ENCODE data around the gene RAI14. TPM values are rescaled to one million over a fixed set of nuclear protein-coding genes. Genes with fewer than 3 reads are reported as not detected.

RAI14 gene
- total and polyA plus RNA-seq, 2 donors (not counting 3 experiments of a cell fraction or from before 2014, with no cell fraction given) = 114 to 369 TPM

GRCh38 chr5:34684281-34684979 lies 28.3 kb downstream of the RAI14 start:
- peaks cover 95% of the 10 kb centered on the region for H3K79me2 ChIP-seq (ENCODE audit: control insufficient read depth, insufficient read depth, low read length)
- dilution Hi-C loops (cut with MboI; ENCODE audit: extremely low pct_ligation_motif_present, low sequenced_read_pairs) (no loop called here), intact Hi-C loops (cut with micrococcal nuclease) (loop anchor here (1.0 kb wide), 1 partner anchor 98 kb away; no protein-coding TSS in a partner anchor)
- H3K27ac ChIP-seq (ENCODE audit: insufficient read depth, low read depth, low read length) = peak overlapping the region; percentile 80
- no peak overlapping the region for H3K4me2 ChIP-seq (ENCODE audit: insufficient read depth, low read length)
- DNase-seq (ENCODE audit: low read depth, low spot score) (peak; percentile 79), FAIRE-seq (peak; percentile 54)
- H3K4me3 ChIP-seq (replicated peaks in 1 of 3; ENCODE audit: insufficient read depth in 1 of 3, low read depth in 1 of 3, low read length in 3 of 3) = no peak overlapping the region
- ChIA-PET POLR2A (no interaction called here), CTCF (interaction anchor here (1.1 kb wide), 1 partner anchor 14 kb away, joined by 3 read pairs; no protein-coding TSS in a partner anchor)
- peaks cover 8 to 28% of the 10 kb centered on the region in 2 experiments for H3K36me3 ChIP-seq (ENCODE audit: control insufficient read depth in 2 of 2, extremely low read depth in 1 of 2, insufficient read depth in 2 of 2, low read length in 2 of 2)
- H3K9me3 ChIP-seq (replicated peaks; ENCODE audit: control insufficient read depth, insufficient read depth, low read length) = no peaks in the 10 kb centered on the region
- no peaks in the 10 kb centered on the region for H3K27me3 ChIP-seq (ENCODE audit: control insufficient read depth in 2 of 2, insufficient read depth in 2 of 2, low read length in 2 of 2)
- no peaks in the 10 kb centered on the region for H3K9me1 ChIP-seq (replicated peaks; ENCODE audit: control insufficient read depth, extremely low read depth, insufficient read depth, low read length)
- peak in 1 of 2 donors; percentile 20 for TF ChIP-seq CTCF (IDR thresholded peaks at IDR 0.05; ENCODE audit: extremely low read depth in 1 of 2, insufficient read depth in 1 of 2, low read depth in 1 of 2, low read length in 2 of 2)
- TF ChIP-seq, protein P1, sequence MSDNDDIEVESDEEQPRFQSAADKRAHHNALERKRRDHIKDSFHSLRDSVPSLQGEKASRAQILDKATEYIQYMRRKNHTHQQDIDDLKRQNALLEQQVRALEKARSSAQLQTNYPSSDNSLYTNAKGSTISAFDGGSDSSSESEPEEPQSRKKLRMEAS (IDR thresholded peaks at IDR 0.05; ENCODE audit: insufficient read depth, insufficient read length) = no peak
- H4K20me1 ChIP-seq (replicated peaks; ENCODE audit: control insufficient read depth, extremely low read depth, insufficient read depth, low read length) = no peaks in the 10 kb centered on the region
- no TSS peak for BruUV-seq (replicated peaks)
- H3K4me1 ChIP-seq (ENCODE audit: control insufficient read depth, extremely low read depth, insufficient read depth, low read length) = peaks cover 74% of the 10 kb centered on the region
- no peak overlapping the region for H2AFZ ChIP-seq (ENCODE audit: low read depth, low read length)
- peak overlapping the region; percentile 49 for H3K9ac ChIP-seq (replicated peaks; ENCODE audit: extremely low read depth, insufficient read depth, low read length)

DNA sequence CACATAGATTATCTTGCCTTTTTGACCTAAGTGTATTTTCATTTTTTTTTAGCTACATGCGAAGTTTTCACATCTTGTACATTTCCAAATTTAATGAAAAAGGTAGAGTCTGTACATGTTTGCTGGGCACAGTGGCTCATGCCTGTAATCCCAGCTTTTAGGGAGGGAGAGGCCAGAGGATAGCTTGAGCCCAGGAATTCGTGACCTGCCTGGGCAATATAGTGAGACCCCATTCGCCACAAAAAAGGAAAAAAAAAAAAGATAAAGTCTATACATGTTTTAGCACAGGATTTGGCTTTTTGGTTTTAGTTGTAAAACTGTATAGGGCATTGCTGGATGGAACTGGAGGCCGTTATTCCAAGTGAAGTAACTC lies 28.8 kb downstream of the RAI14 start:
- Histone ChIP-seq H3K27ac (ENCODE audit: insufficient read depth, low read depth, low read length) (peak overlapping the region; percentile 80), H3K9ac (replicated peaks; ENCODE audit: extremely low read depth, insufficient read depth, low read length) (peak overlapping the region; percentile 28), H3K4me1 (ENCODE audit: control insufficient read depth, extremely low read depth, insufficient read depth, low read length) (peaks cover 72% of the 10 kb centered on the region), H3K9me1 (replicated peaks; ENCODE audit: control insufficient read depth, extremely low read depth, insufficient read depth, low read length) (no peaks in the 10 kb centered on the region), H3K79me2 (ENCODE audit: control insufficient read depth, insufficient read depth, low read length) (peaks cover 95% of the 10 kb centered on the region), H3K4me2 (ENCODE audit: insufficient read depth, low read length) (no peak overlapping the region), H3K27me3 (ENCODE audit: control insufficient read depth in 2 of 2, insufficient read depth in 2 of 2, low read length in 2 of 2) (no peaks in the 10 kb centered on the region), H3K4me3 (replicated peaks in 1 of 3; ENCODE audit: insufficient read depth in 1 of 3, low read depth in 1 of 3, low read length in 3 of 3) (no peak overlapping the region), H3K36me3 (ENCODE audit: control insufficient read depth in 2 of 2, extremely low read depth in 1 of 2, insufficient read depth in 2 of 2, low read length in 2 of 2) (peaks cover 8 to 29% of the 10 kb centered on the region in 2 experiments), H4K20me1 (replicated peaks; ENCODE audit: control insufficient read depth, extremely low read depth, insufficient read depth, low read length) (no peaks in the 10 kb centered on the region), H2AFZ (ENCODE audit: low read depth, low read length) (no peak overlapping the region), H3K9me3 (replicated peaks; ENCODE audit: control insufficient read depth, insufficient read depth, low read length) (no peaks in the 10 kb centered on the region)
- ChIA-PET POLR2A (no interaction called here), CTCF (interaction anchor here (0.9 to 2.7 kb wide), 3 partner anchors 15 to 34 kb away, joined by 3 to 18 read pairs (median 3); no protein-coding TSS in a partner anchor)
- no peak for DNase-seq (ENCODE audit: low read depth, low spot score)
- TF ChIP-seq, protein P1 (IDR thresholded peaks at IDR 0.05; ENCODE audit: insufficient read depth, insufficient read length) = no peak
- TF ChIP-seq FOS (IDR thresholded peaks at IDR 0.05; ENCODE audit: borderline replicate concordance, insufficient read depth, low read length) = no peak
- dilution Hi-C loops (cut with MboI; ENCODE audit: extremely low pct_ligation_motif_present, low sequenced_read_pairs) (no loop called here), intact Hi-C loops (cut with micrococcal nuclease) (loop anchor here (1.0 kb wide), 1 partner anchor 99 kb away; no protein-coding TSS in a partner anchor)
- no TSS peak for BruUV-seq (replicated peaks)
- FAIRE-seq = no peak

All from endothelial cell of umbilical vein (primary cell).